ENCODE data around the gene DOK1. TPM values are rescaled to one million over a fixed set of nuclear protein-coding genes. Genes with fewer than 3 reads are reported as not detected.

Gene DOK1
- total RNA-seq, 1 donor from 2014 or later, result 17.3 TPM

- ATAC-seq (no peak), DNase-seq (ENCODE audit: low spot score) (no peak)
- intact Hi-C loops (cut with DNase I), result no loop called here
Observed at GRCh38 chr2:74542978-74543377, 11.5 kb upstream of the DOK1 start.

- intact Hi-C loops (cut with DNase I), result no loop called here
- DNase-seq (ENCODE audit: low spot score) (no peak), ATAC-seq (no peak)
Observed at GRCh38 chr2:74544634-74545033, 9.9 kb upstream of the DOK1 start.

- ATAC-seq, result no peak
- intact Hi-C loops (cut with DNase I), result no loop called here
- no peak for DNase-seq (ENCODE audit: low spot score)
Observed at GRCh38 chr2:74546004-74546403, 8.5 kb upstream of the DOK1 start.

GRCh38 chr2:74548285-74548899 is 6.1 kb upstream of the DOK1 start:
- ATAC-seq (peak; percentile 13), DNase-seq (ENCODE audit: low spot score) (no peak)
- intact Hi-C loops (cut with DNase I), result no loop called here

- peak; percentile 68 for ATAC-seq
- peak; percentile 80 for DNase-seq (ENCODE audit: low spot score)
- intact Hi-C loops (cut with DNase I), result no loop called here
Observed at GRCh38 chr2:74548900-74549826, 5.4 kb upstream of the DOK1 start.

- intact Hi-C loops (cut with DNase I), result no loop called here
- ATAC-seq (no peak), DNase-seq (ENCODE audit: low spot score) (no peak)
Observed at GRCh38 chr2:74550231-74550630, 4.3 kb upstream of the DOK1 start.

GRCh38 chr2:74551530-74551929 is 3.0 kb upstream of the DOK1 start:
- intact Hi-C loops (cut with DNase I), result no loop called here
- ATAC-seq, result no peak
- no peak for DNase-seq (ENCODE audit: low spot score)

GRCh38 chr2:74551942-74552913 is 2.3 kb upstream of the DOK1 start:
- DNase-seq (ENCODE audit: low spot score) (no peak), ATAC-seq (no peak)
- intact Hi-C loops (cut with DNase I), result no loop called here

GRCh38 chr2:74552914-74553811 is 1.4 kb upstream of the DOK1 start:
- ATAC-seq (peak; percentile 14), DNase-seq (ENCODE audit: low spot score) (no peak)
- intact Hi-C loops (cut with DNase I), result no loop called here

- peak; percentile 78 for DNase-seq (ENCODE audit: low spot score)
- intact Hi-C loops (cut with DNase I), result no loop called here
- peak; percentile 43 for ATAC-seq
Observed at GRCh38 chr2:74554820-74555531, 456 bp downstream of the DOK1 start.

- no peak for DNase-seq (ENCODE audit: low spot score)
Observed at GRCh38 chr2:74555610-74556103, 1.1 kb downstream of the DOK1 start.

GRCh38 chr2:74556159-74556558 is 1.6 kb downstream of the DOK1 start:
- ATAC-seq (no peak), DNase-seq (ENCODE audit: low spot score) (no peak)
- intact Hi-C loops (cut with DNase I), result no loop called here

More at GRCh38 chr2:74555610-74556103, 1.1 kb downstream of the DOK1 start:
- intact Hi-C loops (cut with DNase I), result no loop called here
- no peak for ATAC-seq

- intact Hi-C loops (cut with DNase I), result no loop called here
- no peak for DNase-seq (ENCODE audit: low spot score)
- ATAC-seq, result no peak
Observed at GRCh38 chr2:74556831-74557370, 2.4 kb downstream of the DOK1 start.

- DNase-seq (ENCODE audit: low spot score) (no peak), ATAC-seq (no peak)
- intact Hi-C loops (cut with DNase I), result no loop called here
Observed at GRCh38 chr2:74558284-74559230, 4.0 kb downstream of the DOK1 start.

GRCh38 chr2:74559912-74560311 is 5.4 kb downstream of the DOK1 start:
- no peak for DNase-seq (ENCODE audit: low spot score)
- intact Hi-C loops (cut with DNase I), result no loop called here
- no peak for ATAC-seq

- intact Hi-C loops (cut with DNase I), result no loop called here
Observed at GRCh38 chr2:74560591-74560990, 6.1 kb downstream of the DOK1 start.

More at GRCh38 chr2:74560591-74560990, 6.1 kb downstream of the DOK1 start:
- DNase-seq (ENCODE audit: low spot score), result no peak
- no peak for ATAC-seq
